ENCODE data around the gene PDGFRA. TPM values are rescaled to one million over a fixed set of nuclear protein-coding genes. Genes with fewer than 3 reads are reported as not detected.

Gene PDGFRA
- total RNA-seq, 1 experiment from 2014 or later: 6.8 TPM

DNA sequence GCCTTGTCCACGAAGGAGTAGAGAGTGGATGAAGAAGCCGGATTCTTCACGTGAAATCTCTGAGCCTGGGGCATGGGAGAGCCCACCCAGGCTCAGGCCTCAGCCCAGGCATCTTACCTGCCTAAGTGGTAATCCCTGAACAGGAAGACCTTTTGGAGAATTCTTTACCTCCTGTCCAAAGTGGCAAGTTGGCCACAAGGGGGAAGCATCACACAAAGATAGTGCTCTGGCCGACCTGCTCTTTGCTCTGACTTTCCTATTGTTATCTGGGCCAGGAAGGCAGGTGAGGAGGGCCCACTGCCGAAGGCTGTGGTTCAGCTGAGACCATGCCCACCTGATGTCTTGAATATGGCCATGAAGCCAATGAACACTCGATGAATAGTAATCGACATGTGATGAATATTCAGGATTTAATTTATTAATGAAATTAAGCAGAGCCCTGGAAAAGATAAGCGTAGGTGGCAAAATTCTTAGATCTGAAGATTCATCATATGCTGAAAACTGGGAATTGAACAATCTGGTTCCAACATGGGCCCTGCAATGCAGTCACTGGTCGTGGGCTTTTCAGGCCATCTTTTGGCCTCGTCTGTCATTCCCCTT is 93.8 kb downstream of the PDGFRA start:
- Histone ChIP-seq H3K14ac (ENCODE audit: insufficient read depth, low read length) (no peak overlapping the region), H3K4ac (ENCODE audit: low read depth, low read length) (no peak overlapping the region), H2BK120ac (ENCODE audit: low read depth, low read length, poor library complexity, severe bottlenecking) (no peak overlapping the region), H4K20me1 (ENCODE audit: control insufficient read depth, insufficient read depth, insufficient read length) (no peaks in the 10 kb centered on the region), H3K23ac (ENCODE audit: insufficient read length, low read depth, low read length) (no peak overlapping the region), H2AK5ac (ENCODE audit: insufficient read length, low read length) (no peak overlapping the region), H3K27ac (ENCODE audit: insufficient read length, low read depth, low read length) (no peak overlapping the region), H3K27me3 (ENCODE audit: insufficient read depth, low read length) (no peaks in the 10 kb centered on the region), H4K8ac (replicated peaks; ENCODE audit: insufficient read length, low read depth, low read length) (no peak overlapping the region), H3K4me2 (ENCODE audit: insufficient read depth, insufficient read length, low read length) (no peak overlapping the region), H3T11ph (ENCODE audit: low read length) (no peak overlapping the region), H2BK12ac (ENCODE audit: insufficient read length, low read depth, low read length) (no peak overlapping the region), H2BK15ac (ENCODE audit: low read depth, low read length) (no peak overlapping the region), H2BK20ac (ENCODE audit: low read depth, low read length, poor library complexity, severe bottlenecking) (no peak overlapping the region), H2AFZ (ENCODE audit: low read length) (no peak overlapping the region), H3K56ac (ENCODE audit: insufficient read length, low read depth, low read length) (no peak overlapping the region), H4K5ac (ENCODE audit: insufficient read length, low read depth, low read length) (no peak overlapping the region), H3K9ac (ENCODE audit: extremely low read depth, insufficient read length, low read length) (no peak overlapping the region), H3K18ac (ENCODE audit: insufficient read length, low read depth, low read length) (no peak overlapping the region), H3K23me2 (ENCODE audit: insufficient read length, low read depth, low read length, poor library complexity, severe bottlenecking) (no peaks in the 10 kb centered on the region), H3K4me1 (ENCODE audit: insufficient read depth, low read length) (no peaks in the 10 kb centered on the region), H3K9me3 (ENCODE audit: control insufficient read depth, low read depth, low read length) (no peaks in the 10 kb centered on the region), H3K79me2 (ENCODE audit: insufficient read depth, low read length) (no peaks in the 10 kb centered on the region), H3K79me1 (ENCODE audit: insufficient read depth, low read depth, low read length, poor library complexity, severe bottlenecking) (no peaks in the 10 kb centered on the region), H2BK5ac (ENCODE audit: insufficient read length, low read length) (no peak overlapping the region), H4K91ac (ENCODE audit: insufficient read length, low read depth, low read length) (no peak overlapping the region)
- DNase-seq: peak; percentile 85
- no peak overlapping the region; a peak in 1 of 7 replicates for H3K27ac Mint-ChIP-seq
- WGBS (ENCODE audit: extremely low coverage, insufficient read length, low lambda C conversion rate): no CpG with 5 or more reads among the region's 10 CpGs
- peaks cover 5 to 20% (median 10%) of the 10 kb centered on the region in 3 experiments for H3K36me3 Mint-ChIP-seq (ENCODE audit: insufficient read depth in 1 of 3, low read depth in 3 of 3)
- TF ChIP-seq, protein P1, sequence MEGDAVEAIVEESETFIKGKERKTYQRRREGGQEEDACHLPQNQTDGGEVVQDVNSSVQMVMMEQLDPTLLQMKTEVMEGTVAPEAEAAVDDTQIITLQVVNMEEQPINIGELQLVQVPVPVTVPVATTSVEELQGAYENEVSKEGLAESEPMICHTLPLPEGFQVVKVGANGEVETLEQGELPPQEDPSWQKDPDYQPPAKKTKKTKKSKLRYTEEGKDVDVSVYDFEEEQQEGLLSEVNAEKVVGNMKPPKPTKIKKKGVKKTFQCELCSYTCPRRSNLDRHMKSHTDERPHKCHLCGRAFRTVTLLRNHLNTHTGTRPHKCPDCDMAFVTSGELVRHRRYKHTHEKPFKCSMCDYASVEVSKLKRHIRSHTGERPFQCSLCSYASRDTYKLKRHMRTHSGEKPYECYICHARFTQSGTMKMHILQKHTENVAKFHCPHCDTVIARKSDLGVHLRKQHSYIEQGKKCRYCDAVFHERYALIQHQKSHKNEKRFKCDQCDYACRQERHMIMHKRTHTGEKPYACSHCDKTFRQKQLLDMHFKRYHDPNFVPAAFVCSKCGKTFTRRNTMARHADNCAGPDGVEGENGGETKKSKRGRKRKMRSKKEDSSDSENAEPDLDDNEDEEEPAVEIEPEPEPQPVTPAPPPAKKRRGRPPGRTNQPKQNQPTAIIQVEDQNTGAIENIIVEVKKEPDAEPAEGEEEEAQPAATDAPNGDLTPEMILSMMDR (conservative IDR thresholded peaks at IDR 0.05): peak; percentile 87
- peaks cover 5% of the 10 kb centered on the region for H3K27me3 Mint-ChIP-seq (ENCODE audit: low read depth)
- H3K4me3 Mint-ChIP-seq: no peak overlapping the region; a peak in 1 of 5 replicates
- H3K4me1 Mint-ChIP-seq: peaks cover 4 to 5% of the 10 kb centered on the region in 2 experiments; a peak in 2 of 4 replicates
- H3K9me3 Mint-ChIP-seq: peaks cover 19 to 22% of the 10 kb centered on the region in 2 experiments
